HG03520 (cell line): ENCODE measurements around the gene CFAP20DC.
"Not testable (repeated sequence)": the region's sequence is repeated elsewhere in the genome, so short reads cannot be mapped to it uniquely, and the experiment has no call there.

Source experiments
- ATAC-seq: cut with Tn5 transposase; IDR thresholded peaks from one replicate; pipeline ENCODE4 v1.9.1; 2021; ENCODE audit warnings: mild to moderate bottlenecking, moderate library complexity; ENCODE audit not compliant: unreplicated experiment

The CFAP20DC gene

DNA sequence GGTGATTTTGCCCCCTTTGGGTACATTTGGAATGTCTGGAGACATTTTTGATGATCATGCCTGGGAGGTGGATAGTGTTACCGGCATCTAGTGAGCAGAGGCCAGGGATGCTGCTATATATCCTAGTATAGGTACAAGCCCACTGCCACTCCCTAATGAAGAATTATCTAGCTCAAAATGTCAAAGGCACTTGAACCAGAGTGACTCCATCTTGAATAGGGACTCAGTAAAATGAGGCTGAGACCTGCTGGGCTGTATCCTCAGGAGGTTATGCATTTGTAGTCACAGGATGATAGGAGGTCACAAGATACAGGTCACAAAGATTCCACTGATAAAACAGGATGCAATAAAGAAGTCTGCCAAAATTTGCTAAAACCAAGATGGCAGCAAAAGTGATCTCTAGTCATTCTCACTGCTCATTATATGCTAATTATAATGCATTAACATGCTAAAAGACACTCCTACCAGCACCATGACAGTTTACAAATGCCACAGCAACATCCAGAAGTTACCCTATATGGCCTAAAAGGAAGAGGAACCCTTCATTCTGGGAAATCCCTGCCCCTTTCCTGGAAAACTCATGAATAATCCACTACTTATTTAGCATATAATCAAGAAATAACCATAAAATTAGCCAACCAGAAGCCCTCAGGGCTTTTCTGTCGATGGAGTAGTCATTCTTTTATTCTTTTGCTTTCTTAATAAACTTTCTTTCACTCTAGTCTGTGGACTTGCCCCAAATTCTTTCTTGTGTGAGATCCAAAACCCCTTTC is 343.2 kb downstream of the CFAP20DC start:
- no peak for ATAC-seq

DNA sequence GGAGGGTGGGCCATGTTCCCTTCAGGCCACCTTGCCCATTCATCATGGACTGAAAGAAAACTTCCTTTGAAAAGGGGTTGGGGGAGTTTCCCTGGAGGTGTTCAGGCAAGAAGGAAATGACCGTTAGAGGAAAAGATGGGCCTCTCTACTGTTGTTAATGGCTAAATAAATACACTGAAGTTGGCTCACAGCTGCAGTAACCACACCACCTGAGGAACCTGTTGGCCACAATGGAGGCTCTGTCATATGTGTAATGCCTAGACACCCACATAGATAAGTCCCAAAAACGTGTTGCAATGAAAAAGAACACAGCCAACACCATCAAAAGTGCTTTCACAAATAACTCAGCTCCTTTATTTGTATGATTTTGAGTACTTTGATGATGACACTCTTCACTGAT is 345.1 kb downstream of the CFAP20DC start:
- ATAC-seq: peak; percentile 68

DNA sequence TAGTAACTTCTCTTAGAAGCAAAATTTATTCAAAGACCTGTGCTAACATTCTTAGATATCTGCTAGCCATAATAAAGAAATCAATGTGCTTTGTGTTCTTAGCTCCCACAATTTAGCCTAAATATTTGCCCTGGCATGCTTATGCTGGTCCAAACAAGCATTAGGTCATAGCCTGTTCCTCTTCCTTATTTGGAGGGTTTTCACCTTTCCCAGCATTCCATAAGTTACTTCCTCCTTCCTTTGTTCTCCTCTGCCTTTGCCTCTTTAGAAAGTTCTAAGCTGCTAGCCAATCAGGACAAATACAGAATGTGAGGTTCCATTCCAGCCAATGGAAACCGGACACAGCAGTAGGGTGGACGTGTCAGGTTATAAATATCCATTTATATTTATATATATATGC is 345.5 kb downstream of the CFAP20DC start:
- not testable (repeated sequence) for ATAC-seq

DNA sequence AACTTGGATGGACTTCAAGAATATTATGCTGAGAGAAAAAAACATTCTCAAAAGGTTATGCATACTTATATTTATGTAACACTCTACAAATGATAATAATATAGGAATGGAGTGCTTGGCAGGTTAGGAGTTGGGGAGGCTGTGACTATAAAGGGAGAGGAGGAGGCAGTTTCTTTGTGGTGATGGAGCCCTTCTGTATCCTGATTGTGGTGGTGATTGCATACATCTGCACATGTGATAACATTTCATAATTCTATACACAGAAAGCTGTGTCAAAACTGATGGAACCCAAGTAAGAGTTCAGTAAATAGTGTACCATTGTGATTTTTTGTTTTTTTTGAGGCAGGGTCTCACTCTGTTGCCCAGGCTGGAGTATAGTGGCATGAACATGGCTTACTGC is 351.6 kb downstream of the CFAP20DC start:
- ATAC-seq: no peak

DNA sequence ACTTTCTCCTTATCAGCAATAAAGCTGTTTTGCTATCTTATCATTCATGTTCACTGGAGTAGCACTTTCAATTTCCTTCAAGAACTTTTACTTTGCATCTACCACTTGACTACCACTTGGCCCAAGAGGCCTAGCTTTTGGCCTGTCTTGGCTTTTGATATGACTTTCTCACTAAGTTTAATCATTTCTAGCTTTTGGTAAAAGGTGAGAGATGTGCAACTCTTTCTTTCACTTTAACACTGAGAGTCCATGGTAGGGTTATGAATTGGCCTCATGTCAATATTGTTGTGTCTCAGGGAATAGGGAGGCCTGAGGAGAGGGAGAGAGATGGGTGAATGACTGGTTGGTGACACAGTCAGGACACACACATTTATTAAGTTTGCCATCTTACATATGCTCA is 352.3 kb downstream of the CFAP20DC start:
- ATAC-seq: peak; percentile 54

DNA sequence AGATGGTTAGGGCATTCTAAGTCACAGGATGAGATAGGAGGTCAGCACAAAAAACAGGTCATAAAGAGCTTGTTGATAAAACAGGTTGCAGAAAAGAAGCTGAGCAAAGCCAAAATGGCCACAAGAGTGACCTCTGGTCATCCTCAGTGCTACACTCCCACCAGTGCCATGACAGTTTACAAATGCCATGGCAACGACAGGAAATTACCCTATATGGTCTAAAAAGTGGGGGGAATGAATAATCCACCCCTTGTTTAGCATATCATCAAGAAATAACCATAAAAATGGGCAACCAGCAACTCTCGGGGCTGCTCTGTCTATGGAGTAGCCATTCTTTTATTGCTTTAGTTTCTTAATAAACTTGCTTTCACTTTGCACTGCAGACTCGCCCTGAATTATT is 353.0 kb downstream of the CFAP20DC start:
- not testable (repeated sequence) for ATAC-seq

DNA sequence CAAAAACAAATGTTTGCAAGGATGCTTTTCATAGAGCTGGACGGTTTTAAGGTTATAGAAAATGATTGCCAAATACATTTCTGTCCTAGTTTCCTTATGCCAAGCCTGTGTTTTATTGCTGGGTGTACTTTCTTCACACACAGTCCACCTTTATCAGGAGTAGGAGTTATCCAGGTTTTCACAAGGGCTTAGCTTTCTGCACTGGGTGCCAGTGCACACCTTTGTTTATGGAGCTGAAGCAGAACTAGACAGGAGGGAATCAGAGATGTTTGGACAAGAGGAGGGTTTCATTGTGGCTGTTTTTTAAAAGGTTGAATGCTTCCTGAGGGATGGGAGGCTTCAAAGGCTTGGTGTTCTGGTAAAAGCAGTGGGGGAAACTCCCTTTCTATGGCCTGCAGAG is 353.7 kb downstream of the CFAP20DC start:
- no peak for ATAC-seq

DNA sequence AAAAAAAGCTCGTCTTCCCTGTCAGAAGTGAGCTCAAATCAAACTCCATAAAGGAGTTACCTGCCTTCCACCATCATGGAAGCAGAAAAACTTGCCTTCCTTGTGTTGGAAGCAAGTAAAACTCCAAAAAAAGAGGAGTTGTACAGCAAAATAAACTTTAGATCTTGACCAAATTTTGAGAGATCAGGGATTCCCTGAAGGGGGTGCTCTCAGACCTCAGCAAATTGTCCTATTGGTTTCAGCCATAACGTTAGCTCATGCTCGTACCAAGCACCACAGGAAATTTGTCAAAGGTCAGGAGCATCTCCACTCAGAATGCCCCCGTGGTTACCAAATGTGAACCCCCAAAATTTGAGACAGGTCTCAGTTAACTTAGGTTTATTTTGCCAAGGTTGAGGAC is 354.5 kb downstream of the CFAP20DC start:
- not testable (repeated sequence) for ATAC-seq

DNA sequence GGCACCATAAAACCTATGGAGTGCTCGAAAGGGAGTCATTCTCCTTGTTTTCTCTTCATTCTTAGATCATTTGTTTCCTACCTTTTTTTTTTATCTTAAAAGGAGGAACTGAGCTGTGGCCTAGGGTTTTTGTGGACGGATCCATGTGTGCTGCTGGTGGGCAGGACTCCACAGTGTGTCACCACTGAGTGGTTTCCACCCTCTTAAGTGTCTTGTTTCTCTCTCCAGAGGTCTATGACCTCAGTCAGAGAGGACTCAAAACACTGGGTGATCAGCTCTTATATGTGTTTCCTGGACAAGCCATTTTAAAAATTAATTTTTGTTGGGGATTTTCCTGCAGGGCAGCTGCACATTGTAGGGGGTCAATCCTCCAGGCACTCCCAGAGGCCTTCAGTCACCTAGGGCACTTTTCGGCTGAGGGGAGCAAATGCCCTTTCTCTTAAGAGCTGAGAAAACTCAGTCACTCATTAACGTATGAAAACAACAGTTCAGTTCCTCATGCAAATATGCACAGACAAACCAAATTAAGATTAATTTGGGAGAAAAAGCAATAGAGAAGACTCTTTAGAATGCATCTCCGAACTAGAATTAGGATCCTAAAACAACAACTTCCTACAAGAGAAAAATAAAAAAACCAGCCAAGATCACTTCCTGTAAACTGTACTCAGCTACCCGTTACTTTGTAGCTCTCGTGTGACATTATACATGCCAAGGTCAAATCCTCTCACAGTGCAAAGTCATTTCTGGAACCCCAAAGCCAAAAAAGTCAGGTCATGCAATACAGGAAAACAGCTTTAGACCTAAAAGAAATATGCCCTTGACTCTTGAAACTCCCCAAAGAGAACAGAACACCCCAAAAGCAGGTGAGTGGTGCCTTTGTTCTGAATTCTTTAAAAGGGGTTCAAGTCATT is 355.6 kb downstream of the CFAP20DC start:
- peak; percentile 64 for ATAC-seq

DNA sequence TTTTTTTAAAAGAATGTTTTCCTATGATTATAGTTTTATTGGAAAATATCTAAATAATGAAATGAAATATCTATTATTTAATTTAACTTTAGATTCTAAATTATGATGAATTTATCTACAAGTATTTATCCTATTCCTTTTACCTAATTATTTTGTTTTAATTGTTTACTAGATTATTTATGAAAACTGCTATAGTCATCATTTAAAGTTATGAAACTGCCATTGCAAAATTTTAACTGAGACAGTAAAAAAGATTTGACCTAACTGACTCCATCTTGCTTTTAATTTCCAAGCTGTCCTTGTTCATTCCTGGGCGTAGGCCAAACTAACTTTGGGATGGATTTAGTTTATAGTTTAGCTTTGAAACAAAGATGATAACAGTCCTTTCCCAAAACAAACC is 357.3 kb downstream of the CFAP20DC start:
- ATAC-seq: no peak
